ENCODE data around the gene MORN3. TPM values are rescaled to one million over a fixed set of nuclear protein-coding genes. Genes with fewer than 3 reads are reported as not detected.

The MORN3 gene
- total RNA-seq, result 1.4 and 1.5 TPM in 2 replicates

DNA sequence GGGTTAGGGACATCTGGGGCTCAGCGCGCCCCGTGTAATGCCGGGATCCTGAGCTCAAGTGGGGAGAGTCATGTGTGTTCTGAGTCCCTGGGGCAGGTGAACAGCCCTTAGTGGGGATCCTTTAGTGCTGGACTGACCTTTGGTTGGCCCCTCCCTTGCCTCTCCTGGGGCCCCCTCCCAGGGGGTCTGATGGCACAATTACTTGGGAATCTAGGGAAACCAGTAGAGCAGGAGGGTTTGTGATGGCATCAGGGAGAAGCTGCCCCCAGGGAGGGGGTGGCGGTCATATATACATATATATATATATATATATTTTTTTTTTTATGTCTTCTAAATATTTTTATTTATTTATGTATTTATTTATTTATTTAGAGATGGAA is at the start of gene MORN3:
TSS of gene MORN3 (minus strand) at position 134 of the 380 bp plus-strand sequence. CDS start 171 bp downstream, outside the sequence.

DNA sequence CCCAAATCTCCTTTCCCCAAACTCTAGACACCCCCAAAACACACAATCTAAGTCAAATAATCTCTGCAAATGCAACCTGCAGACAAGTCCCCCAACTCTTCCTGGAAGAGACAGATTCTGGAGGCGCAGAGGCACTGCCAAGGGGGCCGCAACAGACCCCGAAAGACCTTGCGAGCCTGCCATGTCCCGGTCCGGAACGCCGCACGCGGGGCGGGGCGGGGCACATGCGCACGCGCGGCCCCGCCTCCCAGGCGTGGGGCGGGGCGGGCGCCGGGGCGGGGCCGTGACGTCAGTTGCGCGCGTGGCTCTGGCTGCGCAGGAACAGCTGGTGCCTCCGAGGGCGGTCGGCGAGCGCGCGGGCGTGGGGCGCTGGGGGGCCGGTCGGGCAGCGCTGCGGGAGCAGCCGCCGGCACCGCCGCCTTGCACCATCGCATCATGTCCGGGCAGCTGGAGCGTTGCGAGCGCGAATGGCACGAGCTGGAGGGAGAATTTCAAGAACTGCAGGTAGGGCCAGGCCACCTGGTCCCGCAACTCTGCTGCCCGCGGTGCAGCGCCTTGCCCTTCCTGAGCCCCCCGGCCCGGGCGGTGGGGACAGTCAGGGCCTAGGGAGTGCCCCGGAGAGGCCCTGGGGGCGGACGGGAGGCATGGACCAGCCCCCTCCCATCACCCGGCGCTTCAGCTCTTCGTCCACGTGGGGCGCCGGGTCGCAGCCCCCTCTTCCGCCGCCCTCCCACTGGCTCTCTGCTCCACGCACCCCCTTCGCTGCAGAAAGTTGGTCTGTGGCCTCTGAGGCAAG is 43.2 kb upstream of the MORN3 start, which contains the start of gene TMEM120B:
TSS of gene TMEM120B (plus strand) at position 292 of the 796 bp plus-strand sequence. CDS start at position 436, 144 bp downstream.

DNA sequence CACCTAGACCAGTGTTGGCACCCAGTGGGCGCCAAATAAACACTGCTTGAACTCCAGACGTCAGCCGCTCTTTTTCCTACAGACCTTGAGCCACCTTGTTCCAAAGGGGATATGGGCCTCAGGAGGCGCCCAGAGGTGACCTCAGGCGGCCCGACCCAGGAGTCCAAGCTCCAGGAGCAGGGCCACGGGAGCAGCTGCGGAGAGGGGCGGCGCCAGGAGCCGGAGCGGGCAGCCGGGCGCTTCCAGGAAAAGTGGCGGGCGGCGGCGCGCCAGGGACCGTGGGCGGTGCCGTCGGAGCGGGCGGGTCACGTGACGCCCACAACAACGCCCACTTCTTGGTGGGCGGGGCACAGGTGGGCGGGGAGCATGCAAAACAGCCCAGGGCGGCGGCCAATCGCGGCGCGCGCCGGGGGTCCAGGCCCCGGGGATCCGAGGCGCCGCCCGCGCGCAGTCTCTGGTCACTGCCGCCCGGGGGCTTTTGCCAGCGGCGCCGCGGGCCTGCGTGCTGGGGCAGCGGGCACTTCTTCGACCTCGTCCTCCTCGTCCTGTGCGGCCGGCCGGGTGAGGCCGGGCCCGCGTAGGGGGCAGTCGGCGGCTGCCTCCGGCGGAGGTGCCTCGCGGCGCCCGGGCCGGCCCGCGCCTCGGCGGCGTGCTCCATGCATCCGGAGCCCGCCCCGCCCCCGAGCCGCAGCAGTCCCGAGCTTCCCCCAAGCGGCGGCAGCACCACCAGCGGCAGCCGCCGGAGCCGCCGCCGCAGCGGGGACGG is 43.2 kb downstream of the MORN3 start, which contains the start of gene ORAI1:
TSS of gene ORAI1 (plus strand) at position 444 of the 766 bp plus-strand sequence.

Other genes with a start within 250 kb of the MORN3 start
- 20.6 and 27.0 TPM in 2 replicates for gene KDM2B, start 88.6 kb downstream of the MORN3 start, total RNA-seq
- gene ORAI1, start 43.1 kb downstream of the MORN3 start, total RNA-seq, result 7.9 and 8.2 TPM in 2 replicates
- gene TMEM120B, start 43.1 kb upstream of the MORN3 start, total RNA-seq, result 5.6 and 5.9 TPM in 2 replicates
- gene RHOF, start 124.0 kb upstream of the MORN3 start, total RNA-seq, result 2.0 and 3.7 TPM in 2 replicates
- 2.4 and 4.1 TPM in 2 replicates for gene SETD1B, start 134.4 kb upstream of the MORN3 start, total RNA-seq
- 4.7 and 19.3 TPM in 2 replicates for gene HPD, start 189.2 kb upstream of the MORN3 start, total RNA-seq
- gene PSMD9, start 219.1 kb upstream of the MORN3 start, total RNA-seq, result 116 and 145 TPM in 2 replicates
- 5.7 and 8.7 TPM in 2 replicates for gene CFAP251, start 248.9 kb upstream of the MORN3 start, total RNA-seq